A673 (cell line): ENCODE results near the gene HPS3.

Source experiments
- EZH2 ChIP-seq: fragments of 200-600 bp; sonication (generic); IDR thresholded peaks from 2 replicates; pipeline ENCODE4 v1.6.1; 2017; ENCODE audit warnings: borderline replicate concordance, low read depth, mild to moderate bottlenecking, mixed read lengths, antibody characterized with exemption, low read length; ENCODE audit not compliant: poor library complexity, severe bottlenecking
- TF ChIP-seq, protein P1 (sequence below): fragments of 300-800, 200-600 bp; sonication (generic); conservative IDR thresholded peaks from 2 replicates; pipeline ENCODE4 v1.5.1; 2017; ENCODE audit warnings: low read depth, mild to moderate bottlenecking, antibody characterized with exemption, low read length, moderate library complexity, mixed read lengths

DNA sequence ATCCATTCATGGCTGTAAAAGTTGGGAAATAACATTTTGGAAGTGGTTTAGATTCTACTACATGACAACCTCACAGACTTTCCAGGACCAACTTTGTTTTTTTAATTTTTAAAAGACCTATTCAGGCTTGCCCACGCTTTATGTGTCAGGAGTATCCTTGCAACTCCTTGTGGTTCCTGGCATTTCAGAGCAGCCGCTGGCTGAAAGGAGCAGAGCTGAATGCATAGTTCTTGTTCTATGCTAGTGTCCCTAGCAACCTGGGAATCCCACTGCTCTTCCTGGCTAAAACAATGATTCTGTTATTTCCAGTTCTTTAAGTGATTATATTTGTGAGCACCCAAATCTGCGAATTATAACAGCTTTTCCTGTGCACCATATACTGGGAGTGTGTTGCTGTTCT is 57.3 kb downstream of the HPS3 start:
- TF ChIP-seq, protein P1, sequence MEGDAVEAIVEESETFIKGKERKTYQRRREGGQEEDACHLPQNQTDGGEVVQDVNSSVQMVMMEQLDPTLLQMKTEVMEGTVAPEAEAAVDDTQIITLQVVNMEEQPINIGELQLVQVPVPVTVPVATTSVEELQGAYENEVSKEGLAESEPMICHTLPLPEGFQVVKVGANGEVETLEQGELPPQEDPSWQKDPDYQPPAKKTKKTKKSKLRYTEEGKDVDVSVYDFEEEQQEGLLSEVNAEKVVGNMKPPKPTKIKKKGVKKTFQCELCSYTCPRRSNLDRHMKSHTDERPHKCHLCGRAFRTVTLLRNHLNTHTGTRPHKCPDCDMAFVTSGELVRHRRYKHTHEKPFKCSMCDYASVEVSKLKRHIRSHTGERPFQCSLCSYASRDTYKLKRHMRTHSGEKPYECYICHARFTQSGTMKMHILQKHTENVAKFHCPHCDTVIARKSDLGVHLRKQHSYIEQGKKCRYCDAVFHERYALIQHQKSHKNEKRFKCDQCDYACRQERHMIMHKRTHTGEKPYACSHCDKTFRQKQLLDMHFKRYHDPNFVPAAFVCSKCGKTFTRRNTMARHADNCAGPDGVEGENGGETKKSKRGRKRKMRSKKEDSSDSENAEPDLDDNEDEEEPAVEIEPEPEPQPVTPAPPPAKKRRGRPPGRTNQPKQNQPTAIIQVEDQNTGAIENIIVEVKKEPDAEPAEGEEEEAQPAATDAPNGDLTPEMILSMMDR: no peak
- no peak for TF ChIP-seq EZH2
